Measurements from ENCODE around the gene E2F2.

Gene E2F2

DNA sequence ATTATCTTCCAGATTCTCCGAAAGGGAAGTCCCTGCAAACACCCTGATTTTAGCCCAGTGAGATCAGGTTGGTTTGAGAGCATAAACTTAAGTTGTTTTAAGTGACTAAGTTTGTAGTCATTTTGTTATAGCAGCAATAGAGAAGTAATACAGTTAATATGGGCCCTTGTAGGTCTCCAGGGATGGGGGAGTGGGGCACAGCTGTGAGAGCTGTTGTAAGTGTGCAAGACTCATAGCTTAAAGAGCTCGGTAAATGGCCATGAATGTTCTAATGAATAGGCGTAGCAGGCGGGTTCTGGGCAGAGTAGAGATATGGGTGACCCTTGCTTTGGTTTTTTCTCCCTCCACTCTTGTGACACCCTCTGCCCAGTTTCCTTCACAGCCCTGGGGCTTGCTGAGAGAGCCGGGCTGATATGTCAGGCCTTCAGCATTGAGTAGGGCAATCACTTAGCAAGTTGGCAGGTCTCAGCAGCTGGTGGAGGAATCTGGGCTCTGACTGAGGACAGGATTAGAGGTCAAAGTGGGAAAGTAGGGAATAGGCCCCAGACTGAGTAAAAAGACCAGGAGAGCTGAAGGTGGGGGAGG lies 44.3 kb upstream of the E2F2 start:
- TF ChIP-seq POLR2AphosphoS5 (IDR thresholded peaks at IDR 0.05; ENCODE audit: low read depth, low read length): no peak
- TF ChIP-seq REST (IDR thresholded peaks at IDR 0.05; ENCODE audit: insufficient read depth in 1 of 2, low read depth in 2 of 2, low read length in 2 of 2): no peak
- TF ChIP-seq TAF1 (IDR thresholded peaks at IDR 0.05; ENCODE audit: borderline replicate concordance, insufficient read depth, low read length): no peak
- TF ChIP-seq SIN3A (IDR thresholded peaks at IDR 0.05; ENCODE audit: borderline replicate concordance, insufficient read depth, low read length): no peak
- TF ChIP-seq FOXP2 (optimal IDR thresholded peaks at IDR 0.05; ENCODE audit: borderline replicate concordance, extremely low read depth, extremely low read length, insufficient read depth): no peak

- TF ChIP-seq REST (IDR thresholded peaks at IDR 0.05; ENCODE audit: insufficient read depth in 1 of 2, low read depth in 2 of 2, low read length in 2 of 2) (no peak), SIN3A (IDR thresholded peaks at IDR 0.05; ENCODE audit: borderline replicate concordance, insufficient read depth, low read length) (no peak), FOXP2 (optimal IDR thresholded peaks at IDR 0.05; ENCODE audit: borderline replicate concordance, extremely low read depth, extremely low read length, insufficient read depth) (no peak), TAF1 (IDR thresholded peaks at IDR 0.05; ENCODE audit: borderline replicate concordance, insufficient read depth, low read length) (no peak), POLR2AphosphoS5 (IDR thresholded peaks at IDR 0.05; ENCODE audit: low read depth, low read length) (no peak)
Measured at GRCh38 chr1:23574265-23574754, 43.3 kb upstream of the E2F2 start.

DNA sequence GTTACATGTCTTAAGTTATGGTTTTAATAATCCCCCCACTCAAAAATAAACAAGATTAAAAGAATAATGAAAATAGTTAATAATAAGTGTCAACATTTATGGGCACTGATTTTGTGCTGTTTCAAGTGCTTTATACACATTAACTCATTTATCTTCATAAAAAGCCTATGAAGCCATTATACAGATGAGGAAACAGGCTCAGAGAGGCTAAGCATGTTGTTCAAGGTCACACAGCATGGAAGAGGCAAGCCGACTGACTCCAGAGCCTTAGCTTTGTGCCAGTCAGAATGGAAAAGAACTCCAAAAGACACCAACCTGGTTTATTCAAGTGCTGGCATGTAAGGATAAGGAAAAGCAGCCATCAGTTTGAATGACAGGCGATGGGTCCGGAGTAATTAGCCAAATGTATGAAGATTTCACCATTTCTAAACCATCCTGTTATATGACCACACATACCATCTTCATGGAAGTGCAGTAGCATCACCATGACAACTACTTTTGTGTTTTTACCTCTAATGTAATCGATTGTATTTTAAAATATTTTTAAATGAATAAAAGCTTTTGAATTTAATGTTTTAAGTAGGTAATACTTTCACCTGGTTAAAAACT lies 42.6 kb upstream of the E2F2 start:
- TF ChIP-seq TAF1 (IDR thresholded peaks at IDR 0.05; ENCODE audit: borderline replicate concordance, insufficient read depth, low read length) (no peak), SIN3A (IDR thresholded peaks at IDR 0.05; ENCODE audit: borderline replicate concordance, insufficient read depth, low read length) (no peak), FOXP2 (optimal IDR thresholded peaks at IDR 0.05; ENCODE audit: borderline replicate concordance, extremely low read depth, extremely low read length, insufficient read depth) (no peak), POLR2AphosphoS5 (IDR thresholded peaks at IDR 0.05; ENCODE audit: low read depth, low read length) (no peak), REST (IDR thresholded peaks at IDR 0.05; ENCODE audit: insufficient read depth in 1 of 2, low read depth in 2 of 2, low read length in 2 of 2) (no peak)

GRCh38 chr1:23571465-23571864 lies 40.4 kb upstream of the E2F2 start:
- no peak for TF ChIP-seq REST (IDR thresholded peaks at IDR 0.05; ENCODE audit: insufficient read depth in 1 of 2, low read depth in 2 of 2, low read length in 2 of 2)
- TF ChIP-seq POLR2AphosphoS5 (IDR thresholded peaks at IDR 0.05; ENCODE audit: low read depth, low read length): no peak
- TF ChIP-seq FOXP2 (optimal IDR thresholded peaks at IDR 0.05; ENCODE audit: borderline replicate concordance, extremely low read depth, extremely low read length, insufficient read depth): no peak
- TF ChIP-seq SIN3A (IDR thresholded peaks at IDR 0.05; ENCODE audit: borderline replicate concordance, insufficient read depth, low read length): no peak
- no peak for TF ChIP-seq TAF1 (IDR thresholded peaks at IDR 0.05; ENCODE audit: borderline replicate concordance, insufficient read depth, low read length)
